Astrocyte (in vitro differentiated cells and primary cell): ENCODE data around the gene SCLY.

ENCODE experiments used
- EZH2 ChIP-seq: IDR thresholded peaks from 2 replicates; pipeline ENCODE4 v1.6.1; 2012; ENCODE audit warnings: mild to moderate bottlenecking, low read length, inconsistent platforms; ENCODE audit not compliant: insufficient read depth
- TF ChIP-seq, protein P1 (sequence below): IDR thresholded peaks from 2 replicates; pipeline ENCODE4 v1.5.1; 2011; ENCODE audit warnings: low read depth, mild to moderate bottlenecking, inconsistent platforms, low read length, moderate library complexity; ENCODE audit not compliant: insufficient read depth

DNA sequence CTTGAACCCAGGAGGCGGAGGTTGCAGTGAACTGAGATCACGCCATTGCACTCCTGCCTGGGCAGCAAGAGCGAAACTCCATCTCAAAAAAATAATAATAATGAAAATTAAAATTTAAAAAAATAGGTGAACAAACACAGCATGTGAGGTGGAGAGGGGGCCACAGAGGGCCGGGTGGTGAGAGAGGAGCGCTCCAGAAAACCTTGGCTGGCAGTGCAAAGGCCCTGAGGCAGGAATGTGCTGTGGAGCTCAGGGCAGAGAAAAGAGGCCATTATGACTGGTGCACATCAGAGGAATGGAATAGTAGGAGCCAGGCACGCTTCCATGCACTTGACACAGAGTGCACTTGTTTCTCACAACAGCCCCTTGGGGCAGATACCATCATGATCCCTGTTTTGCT lies 21.6 kb upstream of the SCLY start:
- TF ChIP-seq, protein P1, sequence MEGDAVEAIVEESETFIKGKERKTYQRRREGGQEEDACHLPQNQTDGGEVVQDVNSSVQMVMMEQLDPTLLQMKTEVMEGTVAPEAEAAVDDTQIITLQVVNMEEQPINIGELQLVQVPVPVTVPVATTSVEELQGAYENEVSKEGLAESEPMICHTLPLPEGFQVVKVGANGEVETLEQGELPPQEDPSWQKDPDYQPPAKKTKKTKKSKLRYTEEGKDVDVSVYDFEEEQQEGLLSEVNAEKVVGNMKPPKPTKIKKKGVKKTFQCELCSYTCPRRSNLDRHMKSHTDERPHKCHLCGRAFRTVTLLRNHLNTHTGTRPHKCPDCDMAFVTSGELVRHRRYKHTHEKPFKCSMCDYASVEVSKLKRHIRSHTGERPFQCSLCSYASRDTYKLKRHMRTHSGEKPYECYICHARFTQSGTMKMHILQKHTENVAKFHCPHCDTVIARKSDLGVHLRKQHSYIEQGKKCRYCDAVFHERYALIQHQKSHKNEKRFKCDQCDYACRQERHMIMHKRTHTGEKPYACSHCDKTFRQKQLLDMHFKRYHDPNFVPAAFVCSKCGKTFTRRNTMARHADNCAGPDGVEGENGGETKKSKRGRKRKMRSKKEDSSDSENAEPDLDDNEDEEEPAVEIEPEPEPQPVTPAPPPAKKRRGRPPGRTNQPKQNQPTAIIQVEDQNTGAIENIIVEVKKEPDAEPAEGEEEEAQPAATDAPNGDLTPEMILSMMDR = no peak
- TF ChIP-seq EZH2 = no peak
